Cardiac muscle cell (in vitro differentiated cells and primary cell): ENCODE results near the gene RHEBL1. TPM values are rescaled to one million over a fixed set of nuclear protein-coding genes. Genes with fewer than 3 reads are reported as not detected.

Experiments
- DNase-seq, 2 donors: peaks; one replicate each; pipeline versions ENCODE4 v3.0.0 to v3.0.0-alpha.2; 2010 to 2017; ENCODE audit warnings: low read depth in 1 of 2, low spot score in 1 of 2
- H3K27ac ChIP-seq: fragments of 200-600 bp; sonication (generic); 2 replicates; pipeline ENCODE4 v1.5.1; 2016
- H3K27me3 ChIP-seq: fragments of 200-600 bp; sonication (generic); 2 replicates; pipeline ENCODE4 v1.6.0; 2016; ENCODE audit warnings: control low read depth
- H3K36me3 ChIP-seq: fragments of 200-600 bp; sonication (generic); 2 replicates; pipeline ENCODE4 v1.5.1; 2016; ENCODE audit warnings: control low read depth
- H3K4me1 ChIP-seq: fragments of 200-600 bp; sonication (generic); 2 replicates; pipeline ENCODE4 v1.8.1; 2017; ENCODE audit warnings: low read depth, mild to moderate bottlenecking, mixed run types
- H3K4me3 ChIP-seq: fragments of 200-600 bp; sonication (generic); 2 replicates; pipeline ENCODE4 v1.5.1; 2016; ENCODE audit warnings: mild to moderate bottlenecking
- H3K9me3 ChIP-seq: fragments of 200-600 bp; sonication (generic); 2 replicates; pipeline ENCODE4 v1.5.1; 2017; ENCODE audit warnings: low read depth, mild to moderate bottlenecking, control low read depth
- polyA plus RNA-seq: library from polyadenylated mRNA; unstranded; fragments of >200 nt; fragmentation: Nextera tagmentation; extraction: Ambion mirVana; gene quantifications from 2 replicates; pipeline ENCODE4 v1.2.1, GENCODE V29; 2016
- total RNA-seq: library from RNA; depleted of rRNA; stranded (reverse); fragments of >200 nt; gene quantifications from 2 replicates; pipeline ENCODE4 v1.2.3, GENCODE V29; 2016
- TF ChIP-seq, protein P1 (sequence below): IDR thresholded peaks from 2 replicates; pipeline ENCODE4 v1.5.1; 2012; ENCODE audit warnings: low read depth, mild to moderate bottlenecking, low read length

Gene RHEBL1
- total and polyA plus RNA-seq, 2 experiments from 2014 or later, result 0.42 to 1.0 TPM

DNA sequence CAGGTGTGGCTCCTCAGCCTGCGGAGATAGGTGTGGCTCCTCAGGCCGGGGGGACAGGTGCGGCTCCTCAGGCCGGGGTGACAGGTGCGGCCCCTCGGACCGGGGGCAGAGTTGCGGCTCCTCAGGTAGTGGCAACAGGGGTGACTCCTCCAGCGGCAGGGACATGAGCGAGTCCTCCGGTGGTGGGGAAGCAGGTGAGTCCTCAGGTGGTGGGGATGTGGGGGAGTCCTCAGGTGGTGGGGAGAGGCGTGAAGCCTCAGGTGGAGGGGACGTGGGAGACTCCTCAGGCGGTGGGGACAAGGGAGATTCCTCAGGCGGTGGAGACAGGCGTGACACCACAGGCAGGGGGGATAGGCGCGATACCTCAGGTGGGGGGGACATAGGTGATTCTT, 18.4 kb downstream of the RHEBL1 start:
- Histone ChIP-seq H3K27ac (no peak overlapping the region), H3K4me3 (no peak overlapping the region), H3K9me3 (no peaks in the 10 kb centered on the region), H3K27me3 (no peaks in the 10 kb centered on the region), H3K4me1 (peaks cover 8% of the 10 kb centered on the region), H3K36me3 (peaks cover 70% of the 10 kb centered on the region)
- no peak for DNase-seq
- TF ChIP-seq, protein P1, sequence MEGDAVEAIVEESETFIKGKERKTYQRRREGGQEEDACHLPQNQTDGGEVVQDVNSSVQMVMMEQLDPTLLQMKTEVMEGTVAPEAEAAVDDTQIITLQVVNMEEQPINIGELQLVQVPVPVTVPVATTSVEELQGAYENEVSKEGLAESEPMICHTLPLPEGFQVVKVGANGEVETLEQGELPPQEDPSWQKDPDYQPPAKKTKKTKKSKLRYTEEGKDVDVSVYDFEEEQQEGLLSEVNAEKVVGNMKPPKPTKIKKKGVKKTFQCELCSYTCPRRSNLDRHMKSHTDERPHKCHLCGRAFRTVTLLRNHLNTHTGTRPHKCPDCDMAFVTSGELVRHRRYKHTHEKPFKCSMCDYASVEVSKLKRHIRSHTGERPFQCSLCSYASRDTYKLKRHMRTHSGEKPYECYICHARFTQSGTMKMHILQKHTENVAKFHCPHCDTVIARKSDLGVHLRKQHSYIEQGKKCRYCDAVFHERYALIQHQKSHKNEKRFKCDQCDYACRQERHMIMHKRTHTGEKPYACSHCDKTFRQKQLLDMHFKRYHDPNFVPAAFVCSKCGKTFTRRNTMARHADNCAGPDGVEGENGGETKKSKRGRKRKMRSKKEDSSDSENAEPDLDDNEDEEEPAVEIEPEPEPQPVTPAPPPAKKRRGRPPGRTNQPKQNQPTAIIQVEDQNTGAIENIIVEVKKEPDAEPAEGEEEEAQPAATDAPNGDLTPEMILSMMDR, result no peak

DNA sequence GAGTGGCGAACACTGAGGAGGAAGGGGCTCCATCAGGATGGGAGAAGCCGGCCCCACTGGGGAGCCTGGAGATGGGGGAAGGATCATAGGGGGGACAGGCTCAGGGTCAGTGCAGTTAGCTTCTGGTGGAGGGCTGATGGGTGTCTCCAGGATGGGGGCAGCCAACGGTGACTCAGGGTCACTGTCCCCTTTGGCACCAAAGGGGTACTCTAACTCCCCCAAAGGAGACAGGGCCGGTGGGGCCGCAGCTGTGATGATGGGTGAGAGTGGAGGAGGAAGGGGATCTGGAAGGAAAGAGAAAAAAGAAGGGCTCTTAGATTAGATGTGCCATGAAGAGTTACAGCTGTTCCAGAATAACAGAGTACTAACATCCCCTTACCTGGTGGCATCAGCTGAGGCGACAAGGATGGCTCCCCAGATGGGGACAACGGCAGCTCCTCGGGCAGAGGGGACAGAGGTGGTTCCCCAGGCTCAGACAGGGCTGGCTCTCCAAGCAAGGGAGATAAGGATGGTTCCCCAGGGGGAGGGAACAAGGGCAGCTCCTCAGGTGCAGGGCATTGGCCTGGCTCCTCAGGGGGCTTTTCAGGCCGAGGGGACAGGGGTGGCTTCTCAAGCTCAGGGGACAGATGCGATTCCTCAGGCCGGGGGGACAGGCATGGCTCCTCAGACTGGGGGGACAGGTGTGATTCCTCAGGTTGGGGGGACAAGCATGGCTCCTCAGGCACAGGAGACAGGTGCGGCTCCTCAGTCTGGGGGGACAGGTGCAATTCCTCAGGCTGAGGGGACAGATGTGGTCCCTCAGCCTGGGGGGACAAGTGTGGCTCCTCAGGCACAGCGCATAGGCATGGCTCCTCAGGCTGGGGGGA, 19.0 kb downstream of the RHEBL1 start:
- H3K36me3 ChIP-seq, result peaks cover 77% of the 10 kb centered on the region

DNA sequence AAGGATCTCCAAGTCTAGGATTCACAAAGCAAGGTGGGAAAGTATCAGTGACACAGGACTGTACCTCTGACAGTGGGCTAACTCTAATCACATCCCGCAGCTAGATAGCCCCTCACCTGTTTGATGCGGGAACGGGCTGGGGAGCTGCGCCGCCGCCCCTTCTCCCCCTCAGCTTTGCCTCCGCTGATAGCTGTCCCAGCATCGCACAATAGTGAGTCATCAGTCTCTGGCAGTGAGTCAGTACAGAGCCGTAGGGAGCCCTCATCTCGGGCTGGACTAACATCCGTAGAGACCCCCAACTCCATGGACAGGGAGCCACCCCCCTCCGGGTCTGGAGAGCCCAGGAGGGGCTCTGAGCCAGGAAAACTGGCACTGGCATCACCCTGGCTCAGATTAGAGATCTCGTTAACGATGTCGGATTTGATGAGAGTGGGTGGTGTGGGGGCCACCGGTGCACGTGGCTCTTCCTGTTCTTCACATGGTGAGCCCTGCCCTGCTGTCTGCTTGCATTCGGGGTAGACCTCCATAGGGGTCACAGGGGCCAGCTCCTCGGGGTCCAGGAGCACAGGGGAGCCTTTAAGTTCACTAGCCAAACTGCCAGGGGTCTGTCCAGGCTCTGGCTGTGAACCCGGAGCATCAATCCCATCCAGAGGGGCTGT, 20.1 kb downstream of the RHEBL1 start:
- no peak overlapping the region for H3K4me3 ChIP-seq
- H3K9me3 ChIP-seq, result no peaks in the 10 kb centered on the region
- no peak overlapping the region for H3K27ac ChIP-seq
- H3K27me3 ChIP-seq, result no peaks in the 10 kb centered on the region
- peaks cover 76% of the 10 kb centered on the region for H3K36me3 ChIP-seq
- TF ChIP-seq, protein P1, result no peak
- H3K4me1 ChIP-seq, result no peaks in the 10 kb centered on the region
- peak in 1 of 2 donors; percentile 71 for DNase-seq

More for the DNA sequence above, 19.0 kb downstream of the RHEBL1 start:
- Histone ChIP-seq H3K4me1 (peaks cover 3% of the 10 kb centered on the region), H3K27ac (no peak overlapping the region), H3K9me3 (no peaks in the 10 kb centered on the region), H3K27me3 (no peaks in the 10 kb centered on the region), H3K4me3 (no peak overlapping the region)
- TF ChIP-seq, protein P1, result no peak
- no peak for DNase-seq

DNA sequence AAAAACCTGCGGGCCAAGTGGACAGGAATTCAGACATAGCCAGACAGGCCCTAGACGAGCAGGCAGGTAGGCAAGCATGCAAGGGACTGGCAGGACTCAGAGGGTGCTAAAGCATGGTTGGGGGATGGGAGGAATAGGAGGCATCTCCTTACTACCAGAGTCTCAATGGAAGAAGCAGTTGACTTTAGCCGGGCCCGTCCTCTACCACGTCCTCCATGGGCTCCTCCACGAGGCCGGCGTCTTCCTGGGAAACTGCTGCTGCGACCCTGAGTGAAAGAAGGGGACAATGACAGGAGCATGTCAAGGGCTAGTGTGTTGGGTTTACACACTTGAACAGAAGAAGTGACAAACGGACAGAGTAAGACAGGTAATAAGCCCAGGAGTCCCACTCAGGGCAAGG, 20.8 kb downstream of the RHEBL1 start:
- no peak for DNase-seq
- Histone ChIP-seq H3K27me3 (no peaks in the 10 kb centered on the region), H3K9me3 (no peaks in the 10 kb centered on the region), H3K4me3 (no peak overlapping the region), H3K36me3 (peaks cover 76% of the 10 kb centered on the region), H3K4me1 (no peaks in the 10 kb centered on the region), H3K27ac (no peak overlapping the region)
- TF ChIP-seq, protein P1, result no peak

DNA sequence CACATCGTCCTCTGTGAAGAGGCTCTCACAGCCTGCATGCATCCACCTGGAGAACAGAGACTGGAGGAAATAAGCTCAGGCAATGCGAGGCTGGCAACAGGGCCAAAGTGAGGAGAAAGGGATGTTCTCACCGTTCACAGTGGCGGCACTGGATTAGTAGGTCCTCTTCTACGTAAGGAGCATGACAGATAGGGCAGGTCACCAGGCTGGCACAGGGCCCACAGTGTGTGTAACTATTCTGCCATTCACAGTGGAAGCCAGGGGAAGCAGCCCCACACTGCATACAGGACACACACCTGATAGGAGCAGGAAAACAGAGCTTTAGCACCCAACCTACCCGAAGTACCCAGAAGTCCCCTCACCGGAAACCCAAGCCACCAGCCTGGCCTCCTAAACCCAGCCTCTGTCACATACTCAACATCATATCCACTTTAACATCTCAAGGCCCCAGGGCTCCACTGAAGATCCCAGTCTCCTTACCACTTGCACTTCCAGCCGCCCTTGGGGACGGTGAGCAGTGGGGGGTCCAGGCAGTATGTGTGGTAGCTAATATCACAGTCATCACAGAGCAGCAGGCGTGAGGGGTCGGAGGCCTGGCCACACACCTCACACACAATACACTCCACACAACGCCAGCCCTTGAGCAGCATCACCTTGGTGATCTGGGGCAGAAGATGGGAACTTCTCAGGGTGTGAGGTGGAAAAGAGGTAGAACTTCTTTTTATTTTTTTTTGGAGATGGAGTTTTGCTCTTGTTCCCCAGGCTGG, 23.5 kb downstream of the RHEBL1 start:
- Histone ChIP-seq H3K9me3 (no peaks in the 10 kb centered on the region), H3K27me3 (no peaks in the 10 kb centered on the region), H3K4me3 (no peak overlapping the region), H3K4me1 (no peaks in the 10 kb centered on the region), H3K36me3 (peaks cover 80% of the 10 kb centered on the region), H3K27ac (no peak overlapping the region)
- no peak for DNase-seq
- TF ChIP-seq, protein P1, result no peak
